K562 (cell line): ENCODE data around the gene IL7R. TPM values are rescaled to one million over a fixed set of nuclear protein-coding genes. Genes with fewer than 3 reads are reported as not detected.

Experiments used
- ATAC-seq: fragments of 200-7000 bp; cut with Tn5 transposase; 3 replicates; pipeline ENCODE4 v1.9.1; 2020; ENCODE audit warnings: moderate library complexity
- BruUV-seq: library from RNA; stranded (reverse); fragments of 400-500 nt; replicated peaks from 2 replicates; lab custom pipeline; 2021; lab: Mats Ljungman, UMichigan
- CTCF ChIA-PET: fragments of 300-600 bp; formaldehyde crosslinking; extraction: SDS; loops from one replicate; lab custom pipeline; 2021; ENCODE audit warnings: low intra/inter-chr PET ratio; lab: Yijun Ruan, JAX
- POLR2A ChIA-PET: fragments of 300-600, 350-650 bp; sonication (Branson Sonifier 250); formaldehyde crosslinking; extraction: SDS; loops from one replicate; lab custom pipeline; 2021; ENCODE audit warnings: antibody characterized with exemption, inconsistent platforms; lab: Yijun Ruan, JAX
- DNase-seq, 4 experiments: peaks; one replicate each; pipeline versions ENCODE4 v3.0.0 to v3.0.0-alpha.2; 2011 to 2018; ENCODE audit warnings: low spot score in 3 of 4, mixed read lengths in 3 of 4; ENCODE audit errors: extremely low read depth in 1 of 4
- FAIRE-seq: peaks from 2 replicates; lab custom pipeline; 2011; peaks lifted over from hg19 to GRCh38; lab: Jason Lieb, UNC
- H2AFZ ChIP-seq: 2 replicates; pipeline ENCODE4 v1.6.0; 2011; ENCODE audit warnings: low read depth, low read length, control low read depth, inconsistent platforms
- H3K27ac ChIP-seq: fragments of 200-600 bp; 3 replicates; pipeline ENCODE4 v1.8.0; 2011; ENCODE audit warnings: low read depth, mild to moderate bottlenecking, control low read depth, inconsistent platforms, low read length, moderate library complexity, mixed read lengths; ENCODE audit errors: extremely low read depth
- H3K27me3 ChIP-seq, 2 experiments: fragments of 300-600 bp in 1 of 2; 2 replicates in 1 of 2; 3 replicates in 1 of 2; pipeline versions ENCODE4 v1.6.0 to v1.8.0; 2011; ENCODE audit warnings: inconsistent platforms in 2 of 2, low read length in 2 of 2, mild to moderate bottlenecking in 1 of 2, mixed read lengths in 1 of 2, moderate library complexity in 1 of 2; ENCODE audit not compliant: control insufficient read depth in 2 of 2, insufficient read depth in 2 of 2
- H3K36me3 ChIP-seq: fragments of 300-600 bp; 3 replicates; pipeline ENCODE4 v1.8.0; 2011; ENCODE audit warnings: mild to moderate bottlenecking, low read length, inconsistent platforms; ENCODE audit not compliant: control insufficient read depth, insufficient read depth
- H3K4me1 ChIP-seq, 2 experiments: fragments of 200-600 bp in 1 of 2; replicated peaks in 1 of 2; 2 replicates in 1 of 2; 3 replicates in 1 of 2; pipeline versions ENCODE4 v1.5.1 to v1.8.0; 2011; ENCODE audit warnings: inconsistent platforms in 2 of 2, low read length in 2 of 2, mild to moderate bottlenecking in 1 of 2, mixed read lengths in 1 of 2, moderate library complexity in 1 of 2; ENCODE audit not compliant: control insufficient read depth in 2 of 2, insufficient read depth in 2 of 2
- H3K4me2 ChIP-seq: 2 replicates; pipeline ENCODE4 v1.6.1; 2011; ENCODE audit warnings: low read length, control low read depth, inconsistent platforms, mixed read lengths; ENCODE audit not compliant: insufficient read depth
- H3K4me3 ChIP-seq: fragments of 200-600 bp; sonication (generic), shearing (Covaris generic); 2 replicates; pipeline ENCODE4 v1.5.1; 2016; ENCODE audit warnings: control low read depth, inconsistent platforms
- H3K79me2 ChIP-seq: fragments of 200-600 bp; 3 replicates; pipeline ENCODE4 v1.8.0; 2011; ENCODE audit warnings: low read length, inconsistent platforms; ENCODE audit not compliant: control insufficient read depth, insufficient read depth
- H3K9ac ChIP-seq, 2 experiments: 2 replicates each; pipeline versions ENCODE4 v1.6.0 to v1.6.1; 2011; ENCODE audit warnings: low read depth in 2 of 2, low read length in 2 of 2, control low read depth in 1 of 2, inconsistent platforms in 1 of 2, mild to moderate bottlenecking in 1 of 2, mixed read lengths in 1 of 2; ENCODE audit not compliant: insufficient read depth in 1 of 2
- H3K9me1 ChIP-seq: one replicate; pipeline ENCODE4 v1.6.0; 2011; ENCODE audit warnings: inconsistent platforms, mild to moderate bottlenecking, low read length, moderate library complexity; ENCODE audit not compliant: control insufficient read depth, insufficient read depth
- H3K9me3 ChIP-seq: replicated peaks from 2 replicates; pipeline ENCODE4 v1.5.1; 2011; ENCODE audit warnings: low read depth, low read length, inconsistent platforms; ENCODE audit not compliant: control insufficient read depth, insufficient read depth
- H4K20me1 ChIP-seq: replicated peaks from 2 replicates; pipeline ENCODE4 v1.6.1; 2011; ENCODE audit warnings: low read length, inconsistent platforms, mixed read lengths; ENCODE audit not compliant: control insufficient read depth, insufficient read depth
- BCOR ChIP-seq: fragments of 450-650 bp; IDR thresholded peaks from 2 replicates; pipeline ENCODE4 v1.6.1; 2016
- BRF1 ChIP-seq: IDR thresholded peaks from 3 replicates; pipeline ENCODE4 v1.6.1; 2011; ENCODE audit warnings: borderline replicate concordance, mild to moderate bottlenecking; ENCODE audit not compliant: insufficient read length; ENCODE audit errors: extremely low read depth
- CHCHD3 ChIP-seq: fragments of 250-450 bp; sonication (Bioruptor Pico); IDR thresholded peaks from 2 replicates; pipeline ENCODE4 v2.1.2; 2022; ENCODE audit warnings: mild to moderate bottlenecking
- CREBBP ChIP-seq: IDR thresholded peaks from one replicate; pipeline ENCODE4 v1.6.1; 2012; ENCODE audit warnings: low read depth, mild to moderate bottlenecking, control low read depth, inconsistent platforms, low read length
- KDM1A ChIP-seq, 2 experiments: fragments of 450-650 bp; IDR thresholded peaks; 2 replicates each; pipeline ENCODE4 v1.6.1; 2016; ENCODE audit warnings: mild to moderate bottlenecking in 2 of 2
- KLF13 ChIP-seq: fragments of 450-650 bp; IDR thresholded peaks from 2 replicates; pipeline ENCODE4 v1.6.1; 2016; ENCODE audit warnings: missing genetic modification characterization, low read depth, mild to moderate bottlenecking, missing compliant biosample characterization, moderate library complexity, borderline replicate concordance
- RBM39 ChIP-seq: fragments of 200-400 bp; formaldehyde crosslinking; optimal IDR thresholded peaks from 2 replicates; pipeline ENCODE3; 2018; ENCODE audit warnings: low read depth, low read length
- SAFB2 ChIP-seq: fragments of 200-400 bp; formaldehyde crosslinking; IDR thresholded peaks from 2 replicates; pipeline ENCODE4 v1.6.1; 2018; ENCODE audit warnings: borderline replicate concordance, low read length, low read depth, moderate library complexity; ENCODE audit not compliant: severe bottlenecking
- SETDB1 ChIP-seq: IDR thresholded peaks from one replicate; pipeline ENCODE4 v1.6.1; 2012; ENCODE audit warnings: low read length, control low read depth, inconsistent platforms
- SMC3 ChIP-seq: conservative IDR thresholded peaks from 2 replicates; pipeline ENCODE4 v1.6.1; 2011; ENCODE audit warnings: low read depth, low read length, improper control_type of control experiment; ENCODE audit not compliant: insufficient read depth
- SREBF1 ChIP-seq: fragments of 150-350 bp; IDR thresholded peaks from 2 replicates; pipeline ENCODE4 v1.6.1; 2014; ENCODE audit warnings: antibody characterized with exemption, low read depth, low read length, borderline replicate concordance
- SRF ChIP-seq, 2 experiments: fragments of 250-450, 450-650 bp in 1 of 2; sonication (Bioruptor Pico) in 1 of 2; sonication (generic) in 1 of 2; formaldehyde crosslinking; IDR thresholded peaks; 2 replicates each; pipeline versions ENCODE4 v1.5.0 to v1.5.1; 2020 to 2022; ENCODE audit warnings: mild to moderate bottlenecking in 1 of 2, missing genetic modification reagents in 1 of 2
- STAT5B ChIP-seq: fragments of 250-450 bp; sonication (Bioruptor Pico); IDR thresholded peaks from 2 replicates; pipeline ENCODE4 v1.8.0; 2021; ENCODE audit warnings: mild to moderate bottlenecking, inconsistent platforms
- ZNF318 ChIP-seq, 2 experiments: fragments of 450-650 bp; IDR thresholded peaks; 2 replicates each; pipeline ENCODE4 v1.6.1; 2016; ENCODE audit warnings: mild to moderate bottlenecking in 2 of 2, borderline replicate concordance in 1 of 2, low read depth in 1 of 2, moderate library complexity in 1 of 2
- WGBS: fragments of 100-300 bp; shearing (Covaris generic); methylation state at CpG from one replicate; pipeline ENCODE4 v1.1.6; 2016; ENCODE audit warnings: low coverage, mixed read lengths; ENCODE audit not compliant: insufficient coverage; ENCODE audit errors: missing lambda C conversion rate; 5-methylcytosine and 5-hydroxymethylcytosine counted together
- in situ Hi-C: fragments of 300-500 bp; cut with MboI; formaldehyde crosslinking; loops from 4 replicates; pipeline ENCODE4 v1.15.0; 2018; ENCODE audit warnings: inconsistent platforms, mixed read lengths
- intact Hi-C: fragments of 100-400 bp; cut with micrococcal nuclease; formaldehyde crosslinking; loops from 2 replicates; pipeline ENCODE4 v1.14.2; 2022
- polyA plus RNA-seq, 8 experiments: library from polyadenylated mRNA; depleted of rRNA in 4 of 8; stranded (reverse) in 5 of 8; unstranded in 3 of 8; fragments of >200 nt; fragmentation: Nextera tagmentation in 2 of 8; fragmentation: Illumina TruSeq in 1 of 8; extraction: Ambion mirVana in 2 of 8; extraction: Trizol in 1 of 8; gene quantifications; 2 replicates each; pipeline versions ENCODE4 v1.2.1 to v1.2.3, GENCODE V29; 2011 to 2014; ENCODE audit warnings: inconsistent platforms in 1 of 8, missing spikeins in 1 of 8
- total RNA-seq, 7 experiments: library from RNA; depleted of rRNA in 6 of 7; stranded (reverse); fragments of >200 nt in 6 of 7; fragmentation: Illumina TruSeq in 2 of 7; extraction: Trizol in 2 of 7; gene quantifications; 2 replicates each; pipeline versions ENCODE4 v1.2.1 to v1.2.3, GENCODE V29; 2011 to 2021; ENCODE audit warnings: low replicate concordance in 1 of 7

IL7R gene
- total and polyA plus RNA-seq, 9 of the 15 experiments (the other 6 are each of a cell fraction or from before 2014, with no cell fraction given) = 0.04 to 0.98 (median 0.09) TPM; not detected in 3

- H3K27me3 ChIP-seq = peaks cover 0 to 5% of the 10 kb centered on the region in 2 experiments; a peak in 1 of 5 replicates
- POLR2A ChIA-PET = no interaction called here
- FAIRE-seq (no peak), ATAC-seq (no peak), DNase-seq (no peak)
- BruUV-seq = no TSS peak
- in situ Hi-C loops (loop anchor here (5.0 kb wide), 2 partner anchors 832 to 1447 kb away; no protein-coding TSS in a partner anchor), intact Hi-C loops (loop anchor here (5.0 kb wide), 1 partner anchor 697 kb away; no protein-coding TSS in a partner anchor)
- H2AFZ ChIP-seq = no peak overlapping the region
- CTCF ChIA-PET = interaction anchor here (3.6 kb wide), 1 partner anchor 835 kb away, joined by 33 read pairs; no protein-coding TSS in a partner anchor
- no peaks in the 10 kb centered on the region for H3K4me1 ChIP-seq
- no peak overlapping the region for H3K9ac ChIP-seq
- H3K79me2 ChIP-seq = no peaks in the 10 kb centered on the region
- H4K20me1 ChIP-seq = no peaks in the 10 kb centered on the region
- H3K9me3 ChIP-seq = no peaks in the 10 kb centered on the region
- H3K9me1 ChIP-seq = no peaks in the 10 kb centered on the region
- WGBS = 2% methylated on average over 10 of the region's 10 CpGs
- H3K4me2 ChIP-seq = no peak overlapping the region
- H3K27ac ChIP-seq = no peak overlapping the region
- no peak overlapping the region for H3K4me3 ChIP-seq
- no peaks in the 10 kb centered on the region for H3K36me3 ChIP-seq
- TF ChIP-seq RBM39 (no peak), CHCHD3 (CRISPR knock-in tag) (no peak), KDM1A (IDR thresholded peaks at IDR 0.05) (no peak), ZNF318 (IDR thresholded peaks at IDR 0.05; ENCODE audit: borderline replicate concordance in 1 of 2, low read depth in 1 of 2) (no peak), BRF1 (no peak), CREBBP (no peak), KLF13 (tag) (no peak), SMC3 (no peak), SRF (CRISPR knock-in tag; IDR thresholded peaks at IDR 0.05) (no peak), SAFB2 (no peak), STAT5B (CRISPR knock-in tag) (no peak), BCOR (no peak), SREBF1 (no peak), SETDB1 (no peak)
Measured at GRCh38 chr5:35924122-35924949, 67.6 kb downstream of the IL7R start.
